GM21723 (cell line): ENCODE results near the gene ANGPTL7.
"Not testable (repeated sequence)": the region's sequence is repeated elsewhere in the genome, so short reads cannot be mapped to it uniquely, and the experiment has no call there.

Source experiments
- ATAC-seq: cut with Tn5 transposase; IDR thresholded peaks from one replicate; pipeline ENCODE4 v1.9.1; 2021; ENCODE audit warnings: mild to moderate bottlenecking, moderate library complexity; ENCODE audit not compliant: unreplicated experiment

The ANGPTL7 gene

GRCh38 chr1:11168731-11169130, 20.4 kb upstream of the ANGPTL7 start:
- ATAC-seq = no peak

GRCh38 chr1:11169202-11169601, 20.0 kb upstream of the ANGPTL7 start:
- ATAC-seq = no peak

- ATAC-seq = no peak
Measured at GRCh38 chr1:11170102-11170501, 19.1 kb upstream of the ANGPTL7 start.

GRCh38 chr1:11174261-11174942, 14.8 kb upstream of the ANGPTL7 start:
- no peak for ATAC-seq

- ATAC-seq = no peak
Measured at GRCh38 chr1:11175461-11175860, 13.7 kb upstream of the ANGPTL7 start.

GRCh38 chr1:11176081-11176706, 13.0 kb upstream of the ANGPTL7 start:
- ATAC-seq = no peak

GRCh38 chr1:11178021-11179015, 10.8 kb upstream of the ANGPTL7 start:
- no peak for ATAC-seq

- ATAC-seq = no peak
Measured at GRCh38 chr1:11179125-11179524, 10.0 kb upstream of the ANGPTL7 start.

- ATAC-seq = not testable (repeated sequence)
Measured at GRCh38 chr1:11179749-11180148, 9.4 kb upstream of the ANGPTL7 start.

GRCh38 chr1:11180342-11180744, 8.8 kb upstream of the ANGPTL7 start:
- no peak for ATAC-seq

GRCh38 chr1:11182884-11183283, 6.3 kb upstream of the ANGPTL7 start:
- ATAC-seq = no peak

GRCh38 chr1:11184973-11185372, 4.2 kb upstream of the ANGPTL7 start:
- no peak for ATAC-seq

- no peak for ATAC-seq
Measured at GRCh38 chr1:11187000-11187399, 2.2 kb upstream of the ANGPTL7 start.

- ATAC-seq = no peak
Measured at GRCh38 chr1:11187494-11187893, 1.7 kb upstream of the ANGPTL7 start.

GRCh38 chr1:11187931-11188330, 1.2 kb upstream of the ANGPTL7 start:
- ATAC-seq = no peak

- ATAC-seq = no peak
Measured at GRCh38 chr1:11188381-11188780, 774 bp upstream of the ANGPTL7 start.

GRCh38 chr1:11193376-11193775, 4.2 kb downstream of the ANGPTL7 start:
- no peak for ATAC-seq

- ATAC-seq = no peak
Measured at GRCh38 chr1:11194407-11195176, 5.4 kb downstream of the ANGPTL7 start.

GRCh38 chr1:11196945-11197344, 7.8 kb downstream of the ANGPTL7 start:
- ATAC-seq = no peak

- ATAC-seq = no peak
Measured at GRCh38 chr1:11197359-11197758, 8.2 kb downstream of the ANGPTL7 start.

GRCh38 chr1:11198257-11198656, 9.1 kb downstream of the ANGPTL7 start:
- ATAC-seq = no peak
